GM06990 (cell line): ENCODE data around the gene PLAC9.

Experiments used
- DNase-seq: peaks from one replicate; pipeline ENCODE4 v3.0.0-alpha.2; 2011; ENCODE audit not compliant: insufficient read length; ENCODE audit errors: extremely low read depth
- H3K27me3 ChIP-seq: replicated peaks from 2 replicates; pipeline ENCODE4 v1.6.0; 2011; ENCODE audit warnings: low read length; ENCODE audit not compliant: control insufficient read depth, insufficient read depth
- H3K36me3 ChIP-seq: 2 replicates; pipeline ENCODE4 v1.5.1; 2011; ENCODE audit warnings: low read length; ENCODE audit not compliant: control insufficient read depth, insufficient read depth
- H3K4me3 ChIP-seq: replicated peaks from 2 replicates; pipeline ENCODE4 v1.5.1; 2011; ENCODE audit warnings: low read depth, mild to moderate bottlenecking, control low read depth, low read length
- TF ChIP-seq, protein P1 (sequence below): IDR thresholded peaks from 2 replicates; pipeline ENCODE4 v1.5.1; 2011; ENCODE audit warnings: low read length, control low read depth, mild to moderate bottlenecking, inconsistent platforms; ENCODE audit not compliant: insufficient read depth, poor library complexity, severe bottlenecking

The PLAC9 gene

DNA sequence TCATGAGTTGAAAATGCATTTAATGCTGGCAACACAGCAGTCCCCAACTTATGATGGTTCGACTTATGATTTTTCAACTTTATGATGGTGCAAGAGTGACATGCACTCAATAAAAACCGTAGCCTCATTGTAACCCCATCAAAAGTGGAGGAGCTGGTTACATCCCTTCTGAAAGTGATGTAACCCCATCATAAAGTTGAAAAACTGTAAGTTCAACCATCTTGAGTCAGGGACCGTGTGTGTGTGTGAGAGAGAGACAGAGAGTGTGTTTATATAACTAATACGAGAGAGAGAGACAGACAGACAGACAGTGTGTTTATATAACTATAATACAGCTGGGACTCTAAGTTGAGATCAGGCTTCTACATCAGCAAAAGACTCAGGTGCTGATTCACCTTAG lies 51.8 kb downstream of the PLAC9 start:
- Histone ChIP-seq H3K27me3 (no peaks in the 10 kb centered on the region), H3K36me3 (no peaks in the 10 kb centered on the region; the same call in 1 of the 2 replicates), H3K4me3 (no peak overlapping the region)
- no peak for DNase-seq
- TF ChIP-seq, protein P1, sequence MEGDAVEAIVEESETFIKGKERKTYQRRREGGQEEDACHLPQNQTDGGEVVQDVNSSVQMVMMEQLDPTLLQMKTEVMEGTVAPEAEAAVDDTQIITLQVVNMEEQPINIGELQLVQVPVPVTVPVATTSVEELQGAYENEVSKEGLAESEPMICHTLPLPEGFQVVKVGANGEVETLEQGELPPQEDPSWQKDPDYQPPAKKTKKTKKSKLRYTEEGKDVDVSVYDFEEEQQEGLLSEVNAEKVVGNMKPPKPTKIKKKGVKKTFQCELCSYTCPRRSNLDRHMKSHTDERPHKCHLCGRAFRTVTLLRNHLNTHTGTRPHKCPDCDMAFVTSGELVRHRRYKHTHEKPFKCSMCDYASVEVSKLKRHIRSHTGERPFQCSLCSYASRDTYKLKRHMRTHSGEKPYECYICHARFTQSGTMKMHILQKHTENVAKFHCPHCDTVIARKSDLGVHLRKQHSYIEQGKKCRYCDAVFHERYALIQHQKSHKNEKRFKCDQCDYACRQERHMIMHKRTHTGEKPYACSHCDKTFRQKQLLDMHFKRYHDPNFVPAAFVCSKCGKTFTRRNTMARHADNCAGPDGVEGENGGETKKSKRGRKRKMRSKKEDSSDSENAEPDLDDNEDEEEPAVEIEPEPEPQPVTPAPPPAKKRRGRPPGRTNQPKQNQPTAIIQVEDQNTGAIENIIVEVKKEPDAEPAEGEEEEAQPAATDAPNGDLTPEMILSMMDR = no peak

DNA sequence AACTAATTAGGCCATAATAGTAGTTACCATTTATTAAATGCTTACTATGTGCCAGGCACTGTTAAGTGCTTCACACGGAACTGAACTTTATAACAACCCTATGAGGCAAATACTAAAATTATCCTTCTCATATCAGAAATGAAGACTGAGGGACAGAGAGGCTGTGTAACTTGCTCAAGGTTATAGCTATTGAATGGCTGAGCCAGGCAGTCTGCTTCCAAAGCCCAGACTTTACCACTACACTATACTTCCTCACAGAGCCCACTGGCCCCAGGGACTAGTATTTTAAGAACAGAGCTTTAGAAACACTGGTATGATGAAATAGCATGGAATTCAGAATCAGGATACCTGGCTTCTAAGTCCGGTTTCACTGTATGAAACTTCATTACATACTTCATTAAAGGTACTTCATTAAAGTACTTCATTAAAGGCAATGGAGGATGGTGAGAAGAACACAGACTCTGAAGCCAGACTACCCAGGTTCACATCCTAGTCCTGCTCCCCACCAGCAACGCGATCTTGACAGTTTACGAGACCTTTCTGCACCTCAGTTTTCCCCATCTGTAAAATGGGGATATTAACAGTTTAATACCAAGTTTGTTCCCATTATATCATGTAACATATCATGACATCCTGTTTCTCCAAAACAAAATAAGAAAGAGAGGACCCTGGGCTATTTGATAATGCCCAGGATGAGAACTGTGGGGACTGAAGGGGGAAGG lies 53.2 kb downstream of the PLAC9 start:
- TF ChIP-seq, protein P1 = no peak
- H3K4me3 ChIP-seq = no peak overlapping the region

DNA sequence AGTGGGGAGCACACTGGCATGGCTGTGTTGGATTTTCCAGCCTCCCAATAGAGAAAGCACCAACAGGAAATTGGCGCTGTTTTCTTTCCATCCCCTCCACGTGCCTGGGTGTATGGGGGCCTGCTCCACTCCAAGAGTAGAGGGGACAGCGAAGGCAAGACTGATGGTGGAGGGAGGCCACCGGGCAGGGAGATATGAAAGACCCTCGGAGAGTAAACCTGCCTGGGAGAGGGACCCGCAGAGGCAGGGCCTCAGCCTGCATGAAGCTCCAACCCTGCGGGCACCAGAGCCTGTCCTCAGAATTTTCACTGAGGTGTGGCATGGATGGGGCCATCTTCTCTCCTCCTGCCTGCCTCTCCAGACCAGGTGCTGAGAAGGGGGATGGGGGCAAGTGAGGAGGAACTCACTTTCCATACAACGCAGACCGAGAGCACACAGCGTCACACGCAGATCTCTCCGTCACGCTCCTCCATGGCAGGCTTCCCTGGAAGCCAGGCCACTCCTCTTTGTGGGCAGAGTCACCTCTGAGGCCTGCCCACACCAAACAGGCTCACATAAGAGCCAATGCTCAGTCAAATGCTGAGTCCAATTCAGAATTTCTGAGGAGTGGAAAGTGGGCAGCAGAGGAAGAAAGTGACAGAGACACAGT lies 54.0 kb downstream of the PLAC9 start:
- no peaks in the 10 kb centered on the region; the same call in 1 of the 2 replicates for H3K36me3 ChIP-seq
- H3K4me3 ChIP-seq = no peak overlapping the region
- no peak for DNase-seq
- TF ChIP-seq, protein P1 = no peak
- H3K27me3 ChIP-seq = no peaks in the 10 kb centered on the region

More for the DNA sequence above, 53.2 kb downstream of the PLAC9 start:
- Histone ChIP-seq H3K36me3 (no peaks in the 10 kb centered on the region; the same call in 1 of the 2 replicates), H3K27me3 (no peaks in the 10 kb centered on the region)
- no peak for DNase-seq

DNA sequence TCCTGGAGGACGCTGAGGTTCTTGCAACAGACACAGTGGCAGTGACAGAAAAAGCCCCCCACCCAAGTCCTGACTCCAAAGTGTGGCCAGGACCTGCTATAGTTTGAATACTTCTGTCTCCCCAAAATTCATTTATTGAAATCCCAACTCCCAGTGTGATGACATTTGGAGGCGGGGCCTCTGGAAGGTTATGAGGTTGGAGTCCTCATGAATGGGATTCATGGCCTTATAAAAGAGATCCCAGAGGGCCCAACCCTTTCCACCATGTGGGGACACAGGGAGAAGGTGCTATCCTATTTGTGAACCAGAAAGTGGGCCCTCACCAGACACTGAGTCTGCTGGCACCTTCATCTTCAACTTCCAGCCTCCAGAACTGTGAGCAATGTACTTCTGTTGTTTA lies 54.5 kb downstream of the PLAC9 start:
- no peaks in the 10 kb centered on the region for H3K27me3 ChIP-seq
- H3K4me3 ChIP-seq = no peak overlapping the region
- DNase-seq = no peak
- TF ChIP-seq, protein P1 = no peak
- H3K36me3 ChIP-seq = no peaks in the 10 kb centered on the region; the same call in 1 of the 2 replicates

DNA sequence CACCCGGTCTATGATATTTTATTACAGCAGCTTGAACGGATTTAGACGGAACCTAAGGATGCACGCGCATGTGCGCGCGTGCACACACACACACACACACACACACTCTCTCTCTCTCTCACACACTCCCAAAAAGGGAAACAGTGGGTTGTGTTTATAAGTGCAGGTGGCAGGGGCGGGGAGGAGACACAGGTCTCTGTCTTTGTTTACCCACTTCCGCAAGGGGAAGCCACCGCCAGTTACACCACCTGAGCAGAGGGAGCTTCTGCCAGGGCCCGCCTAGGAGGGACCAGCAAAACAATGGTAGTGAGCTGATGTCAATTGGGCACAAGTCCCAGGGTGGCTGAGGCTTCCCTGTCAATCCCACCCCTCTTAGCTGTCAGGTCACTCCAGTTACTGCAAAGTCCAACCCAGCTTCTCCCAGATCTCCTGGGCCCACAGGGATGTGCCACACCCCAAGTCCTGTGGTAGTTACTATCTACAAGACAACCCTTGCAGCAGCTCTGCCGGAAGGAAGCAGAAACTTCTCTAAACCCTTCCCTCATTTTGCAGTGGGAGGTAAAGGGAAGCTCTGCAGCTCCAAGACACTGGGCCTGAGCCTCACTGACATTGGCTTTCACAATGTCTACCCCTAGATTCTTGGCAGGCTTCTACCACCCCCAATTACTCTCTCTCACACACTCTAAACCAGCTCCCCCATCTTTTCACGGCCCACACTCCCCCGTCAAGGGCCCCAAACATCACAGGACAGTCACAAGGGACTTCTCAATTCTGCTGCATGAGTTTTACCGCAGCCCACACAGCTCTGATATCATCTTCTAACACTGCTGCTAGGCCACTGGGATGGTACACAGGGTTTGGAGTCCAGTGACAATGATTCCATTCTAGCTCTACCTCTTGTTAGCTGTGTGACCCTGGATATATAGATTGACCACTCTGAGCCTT lies 55.2 kb downstream of the PLAC9 start:
- Histone ChIP-seq H3K36me3 (no peaks in the 10 kb centered on the region; the same call in 1 of the 2 replicates), H3K4me3 (peak overlapping the region; percentile 11), H3K27me3 (no peaks in the 10 kb centered on the region)
- TF ChIP-seq, protein P1 = no peak
- DNase-seq = peak; percentile 80
